MM.1S (cell line): ENCODE data around the gene ZNRF1.

Experiments used
- DNase-seq: peaks from one replicate; pipeline ENCODE4 v3.0.0-alpha.2; 2015
- H2AFZ ChIP-seq: fragments of 300-600 bp; sonication (generic); 2 replicates; pipeline ENCODE4 v1.6.0; 2016; ENCODE audit warnings: antibody characterized with exemption, low read length
- H3F3A ChIP-seq: fragments of 300-600 bp; sonication (generic); 2 replicates; pipeline ENCODE4 v1.6.1; 2016; ENCODE audit warnings: mild to moderate bottlenecking, antibody characterized with exemption, low read length, moderate library complexity, mixed read lengths; ENCODE audit not compliant: insufficient read depth
- H3K27ac ChIP-seq: fragments of 300-600 bp; sonication (generic); 2 replicates; pipeline ENCODE4 v1.5.1; 2016; ENCODE audit warnings: mild to moderate bottlenecking, low read length
- H3K27me3 ChIP-seq: fragments of 300-600 bp; sonication (generic); replicated peaks from 2 replicates; pipeline ENCODE4 v1.6.0; 2016; ENCODE audit warnings: low read length; ENCODE audit not compliant: insufficient read depth
- H3K36me3 ChIP-seq: fragments of 300-600 bp; sonication (generic); replicated peaks from 2 replicates; pipeline ENCODE4 v1.6.1; 2016; ENCODE audit warnings: mild to moderate bottlenecking, low read length, mixed read lengths; ENCODE audit not compliant: insufficient read depth
- H3K4me1 ChIP-seq: fragments of 300-600 bp; sonication (generic); 2 replicates; pipeline ENCODE4 v1.6.1; 2016; ENCODE audit warnings: low read length, mixed read lengths
- H3K4me2 ChIP-seq: fragments of 300-600 bp; sonication (generic); 2 replicates; pipeline ENCODE4 v1.6.0; 2016; ENCODE audit warnings: low read depth, low read length
- H3K4me3 ChIP-seq: fragments of 300-600 bp; sonication (generic); 2 replicates; pipeline ENCODE4 v1.5.1; 2016; ENCODE audit warnings: low read length, mixed read lengths
- H3K79me2 ChIP-seq: fragments of 300-600 bp; sonication (generic); 2 replicates; pipeline ENCODE4 v1.6.1; 2016; ENCODE audit warnings: mixed run types, low read length, mixed read lengths
- H3K9ac ChIP-seq: fragments of 300-600 bp; sonication (generic); 2 replicates; pipeline ENCODE4 v1.6.1; 2016; ENCODE audit warnings: low read length, mixed read lengths
- H3K9me2 ChIP-seq: fragments of 300-600 bp; sonication (generic); replicated peaks from 2 replicates; pipeline ENCODE4 v1.6.1; 2016; ENCODE audit warnings: mild to moderate bottlenecking, low read length, mixed read lengths; ENCODE audit not compliant: insufficient read depth
- H3K9me3 ChIP-seq: fragments of 300-600 bp; sonication (generic); replicated peaks from 2 replicates; pipeline ENCODE4 v1.6.1; 2016; ENCODE audit warnings: mild to moderate bottlenecking, low read length, mixed read lengths; ENCODE audit not compliant: insufficient read depth
- H4K20me1 ChIP-seq: fragments of 300-600 bp; sonication (generic); 2 replicates; pipeline ENCODE4 v1.6.1; 2016; ENCODE audit warnings: mild to moderate bottlenecking, low read length, moderate library complexity, mixed read lengths; ENCODE audit not compliant: insufficient read depth
- EZH2 ChIP-seq: fragments of 300-600 bp; sonication (generic); optimal IDR thresholded peaks from 2 replicates; pipeline ENCODE3; 2017; ENCODE audit warnings: low read depth, mild to moderate bottlenecking, antibody characterized with exemption, low read length, mixed read lengths
- EZH2phosphoT487 ChIP-seq: fragments of 300-600 bp; sonication (generic); IDR thresholded peaks from 2 replicates; pipeline ENCODE4 v1.6.1; 2018; ENCODE audit warnings: antibody characterized with exemption, low read length
- TF ChIP-seq, protein P1 (sequence below): fragments of 300-600 bp; sonication (generic); IDR thresholded peaks from 2 replicates; pipeline ENCODE4 v1.5.1; 2016; ENCODE audit warnings: antibody characterized with exemption, low read length, mixed read lengths

Gene ZNRF1

DNA sequence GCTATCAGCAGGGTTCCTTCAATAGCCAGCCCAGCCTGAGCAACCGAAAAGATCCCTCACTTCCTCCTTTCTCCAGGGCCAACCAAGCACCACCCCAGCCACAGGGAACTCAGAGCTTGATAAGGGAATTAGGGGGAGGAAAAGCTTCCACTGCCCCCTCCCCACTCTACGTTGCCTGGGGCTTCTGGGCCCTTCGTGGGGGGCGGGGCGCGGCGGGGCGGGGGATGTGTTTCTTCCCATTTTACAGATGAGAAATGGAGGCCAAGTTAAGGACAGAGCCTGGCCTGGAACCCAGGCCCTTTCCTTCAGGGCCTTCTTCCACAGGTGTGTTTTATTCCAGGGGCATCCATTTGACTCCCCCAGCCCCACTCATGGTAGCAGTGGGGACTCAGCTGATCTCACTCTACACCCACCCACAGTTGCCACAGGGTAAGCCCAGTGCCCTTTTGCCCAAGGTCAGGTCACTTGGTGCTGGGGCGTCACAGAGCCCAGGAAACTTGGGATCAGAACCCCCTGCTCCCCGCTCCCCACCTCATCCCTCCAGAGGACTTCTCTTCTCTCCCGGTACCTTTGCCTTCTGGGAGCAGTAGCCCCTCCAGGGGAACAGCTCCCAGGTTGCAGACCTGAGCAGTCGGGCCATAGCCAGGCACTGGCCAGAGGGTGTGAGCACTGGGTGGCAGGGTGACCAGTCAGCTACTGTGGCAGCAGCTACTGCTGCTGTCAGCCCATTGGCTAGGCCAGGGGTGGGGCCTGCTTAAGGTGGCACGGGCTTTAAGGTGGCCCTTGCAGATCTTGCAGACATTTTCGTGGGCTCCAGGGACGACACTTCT lies 117.5 kb downstream of the ZNRF1 start, which contains the start of gene LDHD:
TSS of gene LDHD (minus strand) at position 700 of the 830 bp plus-strand sequence. CDS start at position 640, 60 bp downstream.
- Histone ChIP-seq H3K4me3 (peak within 1 kb of the TSS; percentile 47), H2AFZ (peak within 1 kb of the TSS; percentile 78), H3F3A (no peaks in the 10 kb centered on the region), H3K4me2 (peak within 1 kb of the TSS; percentile 43; the same call in 1 of the 2 replicates), H3K79me2 (no peaks in the 10 kb centered on the region), H3K9me3 (no peaks in the 10 kb centered on the region), H3K27ac (no peak within 1 kb of the TSS), H4K20me1 (no peaks in the 10 kb centered on the region), H3K4me1 (no peaks in the 10 kb centered on the region), H3K9me2 (no peaks in the 10 kb centered on the region), H3K27me3 (no peaks in the 10 kb centered on the region), H3K36me3 (no peaks in the 10 kb centered on the region), H3K9ac (no peak within 1 kb of the TSS)
- TF ChIP-seq EZH2phosphoT487 (no peak), EZH2 (no peak)
- TF ChIP-seq, protein P1, sequence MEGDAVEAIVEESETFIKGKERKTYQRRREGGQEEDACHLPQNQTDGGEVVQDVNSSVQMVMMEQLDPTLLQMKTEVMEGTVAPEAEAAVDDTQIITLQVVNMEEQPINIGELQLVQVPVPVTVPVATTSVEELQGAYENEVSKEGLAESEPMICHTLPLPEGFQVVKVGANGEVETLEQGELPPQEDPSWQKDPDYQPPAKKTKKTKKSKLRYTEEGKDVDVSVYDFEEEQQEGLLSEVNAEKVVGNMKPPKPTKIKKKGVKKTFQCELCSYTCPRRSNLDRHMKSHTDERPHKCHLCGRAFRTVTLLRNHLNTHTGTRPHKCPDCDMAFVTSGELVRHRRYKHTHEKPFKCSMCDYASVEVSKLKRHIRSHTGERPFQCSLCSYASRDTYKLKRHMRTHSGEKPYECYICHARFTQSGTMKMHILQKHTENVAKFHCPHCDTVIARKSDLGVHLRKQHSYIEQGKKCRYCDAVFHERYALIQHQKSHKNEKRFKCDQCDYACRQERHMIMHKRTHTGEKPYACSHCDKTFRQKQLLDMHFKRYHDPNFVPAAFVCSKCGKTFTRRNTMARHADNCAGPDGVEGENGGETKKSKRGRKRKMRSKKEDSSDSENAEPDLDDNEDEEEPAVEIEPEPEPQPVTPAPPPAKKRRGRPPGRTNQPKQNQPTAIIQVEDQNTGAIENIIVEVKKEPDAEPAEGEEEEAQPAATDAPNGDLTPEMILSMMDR, result no peak
- DNase-seq, result peak; percentile 36

DNA sequence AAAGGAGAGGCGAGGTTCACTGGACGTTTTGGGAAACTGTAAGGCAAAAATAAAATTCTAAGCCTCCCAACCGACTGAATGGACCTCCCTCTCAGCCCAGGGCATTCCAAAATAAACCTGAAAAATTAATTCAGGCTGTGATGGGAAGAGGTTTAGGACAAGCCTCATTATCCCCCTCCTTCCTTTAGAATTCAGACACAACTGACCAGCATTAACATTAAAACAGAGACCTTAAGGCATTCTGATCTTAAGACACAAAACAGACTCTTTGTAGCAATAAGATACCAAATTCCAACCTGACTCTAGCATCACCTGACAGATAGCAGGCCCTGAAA lies 118.1 kb downstream of the ZNRF1 start:
- H3K79me2 ChIP-seq, result no peaks in the 10 kb centered on the region
- peak overlapping the region; percentile 78 for H2AFZ ChIP-seq
- H3K9me3 ChIP-seq, result no peaks in the 10 kb centered on the region
- no peaks in the 10 kb centered on the region for H4K20me1 ChIP-seq
- H3K9me2 ChIP-seq, result no peaks in the 10 kb centered on the region
- H3K27me3 ChIP-seq, result no peaks in the 10 kb centered on the region
- no peaks in the 10 kb centered on the region for H3K36me3 ChIP-seq
- no peaks in the 10 kb centered on the region for H3F3A ChIP-seq
- peak overlapping the region; percentile 47; the same call in 1 of the 2 replicates for H3K4me3 ChIP-seq
- 0 out of 2 replicates have a peak overlapping the region, but pooled peaks have one; percentile 43 for H3K4me2 ChIP-seq
- H3K9ac ChIP-seq, result no peak overlapping the region
- H3K4me1 ChIP-seq, result no peaks in the 10 kb centered on the region
- H3K27ac ChIP-seq, result no peak overlapping the region
- DNase-seq, result no peak
- no peak for TF ChIP-seq EZH2
- TF ChIP-seq EZH2phosphoT487, result no peak
- TF ChIP-seq, protein P1, result no peak

DNA sequence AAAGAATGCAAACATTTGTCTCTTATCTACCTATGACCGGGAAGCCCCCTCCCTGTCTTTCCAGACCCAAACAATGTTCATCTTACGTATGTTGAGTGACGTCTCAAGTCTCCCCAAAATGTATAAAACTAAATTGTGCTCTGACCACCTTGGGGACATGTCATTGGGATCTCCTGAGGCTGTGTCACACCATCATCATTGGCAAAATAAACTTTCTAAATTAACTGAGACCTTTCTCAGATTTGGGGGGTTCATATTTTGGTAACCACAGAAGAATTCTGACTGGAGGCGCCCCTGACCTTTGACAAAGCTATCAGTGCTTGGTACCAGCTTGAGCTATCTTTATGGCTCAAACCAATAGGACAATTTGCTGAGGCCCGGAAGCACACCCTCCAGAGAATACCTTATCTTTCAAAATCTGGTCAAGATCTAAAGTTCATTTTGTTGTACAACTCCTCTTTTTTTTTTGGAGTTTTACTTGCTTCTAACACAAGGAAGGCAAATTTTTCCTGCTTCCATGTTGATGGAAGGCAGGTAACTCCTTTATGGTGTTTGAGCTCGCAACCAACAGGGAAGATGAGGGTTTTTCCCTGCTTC lies 120.2 kb downstream of the ZNRF1 start:
- Histone ChIP-seq H3K27me3 (no peaks in the 10 kb centered on the region), H3K4me2 (no peak overlapping the region), H3K9ac (no peak overlapping the region), H3K36me3 (no peaks in the 10 kb centered on the region), H3K27ac (no peak overlapping the region), H2AFZ (no peak overlapping the region), H4K20me1 (no peaks in the 10 kb centered on the region), H3K79me2 (no peaks in the 10 kb centered on the region), H3F3A (no peaks in the 10 kb centered on the region), H3K4me1 (no peaks in the 10 kb centered on the region), H3K9me2 (no peaks in the 10 kb centered on the region), H3K9me3 (no peaks in the 10 kb centered on the region), H3K4me3 (no peak overlapping the region)
- TF ChIP-seq EZH2 (no peak), EZH2phosphoT487 (no peak)
- TF ChIP-seq, protein P1, result no peak
- DNase-seq, result no peak
